HG03558 (cell line): ENCODE results near the gene FAAP24.
"Not testable (repeated sequence)": the region's sequence is repeated elsewhere in the genome, so short reads cannot be mapped to it uniquely, and the experiment has no call there.

Experiments used
- ATAC-seq: cut with Tn5 transposase; IDR thresholded peaks from one replicate; pipeline ENCODE4 v1.9.1; 2021; ENCODE audit warnings: moderate number of reproducible peaks; ENCODE audit not compliant: unreplicated experiment; ENCODE audit errors: extremely low read depth

FAAP24 gene

DNA sequence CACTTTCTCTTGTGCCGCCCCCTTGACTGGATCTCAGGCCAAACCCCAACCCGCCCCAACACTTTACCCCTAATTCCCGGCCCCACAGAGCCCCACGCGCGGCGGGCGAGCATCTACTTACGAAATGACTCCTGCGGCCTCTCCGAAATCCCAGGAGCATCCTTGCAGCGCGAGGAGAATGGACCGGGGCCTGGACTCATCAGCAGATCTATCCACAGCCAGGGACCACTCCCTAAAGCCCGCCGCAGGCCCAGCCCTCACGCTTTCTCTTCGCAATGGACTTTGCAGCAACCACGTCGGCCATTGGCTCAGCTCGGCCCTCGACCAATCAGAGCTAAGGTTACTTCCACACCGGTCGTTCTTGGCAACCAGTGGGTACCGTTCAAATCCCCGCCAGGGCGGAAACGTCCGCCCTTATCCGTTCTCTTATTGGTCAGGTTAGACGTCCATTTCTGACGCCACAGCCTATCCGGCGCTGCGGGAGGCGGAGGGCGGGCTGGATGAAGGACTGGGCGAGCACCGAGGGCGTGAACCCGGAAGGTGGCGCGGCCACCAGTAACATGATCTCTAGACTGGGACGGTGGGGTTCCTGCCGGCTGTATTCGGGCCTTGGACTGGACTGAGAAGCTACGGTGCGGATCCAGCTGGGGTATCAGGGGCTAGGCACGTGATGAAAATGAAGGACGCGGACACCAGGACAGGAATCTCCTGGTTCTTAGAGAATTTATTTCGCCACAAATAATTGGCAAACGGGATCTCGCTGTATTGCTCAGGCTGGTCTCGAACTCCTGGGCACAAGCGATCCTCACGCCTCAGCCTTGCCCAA lies at the start of gene FAAP24, which contains the start of gene CEP89:
Gene FAAP24, plus strand, starts transcription at position 528 of the 826 bp plus-strand sequence. CDS start 955 bp downstream, outside the sequence.
Gene CEP89, minus strand, starts transcription at position 244 of the 826 bp plus-strand sequence. Its CDS starts 84 bp downstream, at position 160.
- peak; percentile 97 for ATAC-seq

GRCh38 chr19:32924200-32924599 lies 47.8 kb upstream of the FAAP24 start:
- no peak for ATAC-seq

DNA sequence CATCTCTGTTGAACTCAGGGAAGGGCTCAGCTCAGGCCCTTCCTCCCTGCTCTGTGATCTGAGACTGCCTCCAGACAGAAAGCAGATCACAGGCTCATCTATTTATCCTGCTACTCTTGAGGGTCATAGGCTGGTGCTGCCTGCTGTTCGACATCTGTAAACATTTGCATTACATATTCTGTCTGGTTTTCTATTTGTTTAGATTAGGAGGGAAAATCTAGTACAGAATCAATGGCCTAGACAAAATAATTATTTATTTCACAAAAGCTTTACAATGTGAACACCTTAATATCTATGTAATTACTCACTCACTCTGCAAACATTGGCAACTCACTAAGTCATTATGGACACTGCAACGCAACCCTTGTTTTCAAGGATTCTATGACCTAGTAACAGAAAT lies 43.2 kb upstream of the FAAP24 start:
- ATAC-seq: no peak

DNA sequence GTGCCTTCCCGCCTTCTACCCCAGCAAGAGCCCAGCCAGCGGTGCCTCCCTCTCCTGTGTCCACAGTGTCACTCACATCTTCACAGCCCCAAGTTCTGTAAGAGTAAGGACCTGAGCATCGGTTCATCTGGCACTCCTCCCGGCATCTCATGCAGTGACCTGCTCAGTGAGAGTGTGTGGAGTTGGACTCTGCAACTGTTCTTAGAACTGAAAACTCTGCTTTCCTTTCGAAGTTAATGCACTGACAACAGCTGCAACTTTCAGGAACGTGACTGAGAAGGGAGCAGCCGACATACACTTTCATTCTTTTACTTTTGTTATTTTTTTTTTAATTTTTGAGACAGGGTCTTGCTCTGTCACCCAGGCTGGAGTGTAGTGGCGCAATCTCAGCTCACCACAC lies 41.5 kb upstream of the FAAP24 start:
- no peak for ATAC-seq

DNA sequence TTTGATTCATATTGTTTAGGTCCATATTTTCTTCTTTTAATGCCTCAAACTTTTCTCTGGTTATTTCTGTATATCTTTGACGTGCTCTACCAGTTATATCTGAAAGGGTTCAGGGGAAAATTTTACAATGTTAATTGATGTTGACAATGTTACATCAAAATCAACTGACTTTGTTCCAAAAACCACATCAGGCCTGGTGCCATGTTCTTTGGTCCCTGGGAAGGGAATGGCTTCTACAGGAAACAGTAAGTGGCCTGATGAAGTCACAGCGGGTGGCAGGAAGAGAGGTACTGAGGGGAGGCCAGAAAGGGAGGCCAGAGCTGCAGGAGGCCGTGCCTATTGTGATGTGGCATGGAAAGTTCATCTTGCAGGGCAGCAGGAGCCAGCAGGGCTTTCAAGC lies 38.5 kb upstream of the FAAP24 start:
- ATAC-seq: no peak

GRCh38 chr19:32935629-32936028 lies 36.4 kb upstream of the FAAP24 start:
- ATAC-seq: no peak

GRCh38 chr19:32936065-32936464 lies 36.0 kb upstream of the FAAP24 start:
- ATAC-seq: no peak

- not testable (repeated sequence) for ATAC-seq
Measured at GRCh38 chr19:32941273-32941672, 30.8 kb upstream of the FAAP24 start.

DNA sequence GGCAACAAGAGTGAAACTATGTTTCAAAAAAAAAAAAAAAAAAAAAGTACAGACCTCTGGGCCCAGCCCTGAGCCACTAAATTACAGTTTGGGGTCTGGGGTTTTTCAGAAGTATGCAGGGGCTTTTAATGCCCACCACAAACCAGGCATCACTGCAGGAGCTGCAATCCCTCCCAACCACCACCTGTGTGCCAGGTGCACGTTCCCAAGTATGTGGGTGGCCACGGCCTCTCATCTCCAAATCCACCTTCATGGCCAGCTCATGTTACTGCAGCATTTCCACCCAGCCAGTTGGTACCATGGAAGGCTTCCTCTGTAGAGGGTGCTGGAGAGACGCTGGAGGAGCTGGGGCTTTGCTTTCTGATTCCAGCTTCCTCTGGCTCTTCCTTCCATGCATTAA lies 26.8 kb upstream of the FAAP24 start:
- no peak for ATAC-seq

DNA sequence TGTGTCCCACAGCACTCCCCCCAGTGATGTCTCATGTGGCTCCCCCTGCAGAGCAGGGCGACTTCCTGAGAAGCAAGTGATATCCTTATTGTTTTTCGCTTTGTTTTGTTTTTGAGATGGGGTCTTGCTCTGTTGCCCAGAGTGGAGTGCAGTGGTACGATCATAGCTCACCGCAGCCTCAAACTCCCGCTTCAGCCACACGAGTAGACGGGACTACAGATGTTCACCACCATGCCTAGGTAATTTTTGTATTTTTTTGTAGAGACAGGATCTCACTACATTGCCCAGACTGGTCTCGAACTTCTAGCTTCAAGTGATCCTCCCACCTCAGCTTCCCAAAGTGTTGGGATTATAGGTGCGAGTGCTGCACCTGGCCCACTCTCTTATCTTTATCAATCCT lies 5.3 kb upstream of the FAAP24 start:
- no peak for ATAC-seq

DNA sequence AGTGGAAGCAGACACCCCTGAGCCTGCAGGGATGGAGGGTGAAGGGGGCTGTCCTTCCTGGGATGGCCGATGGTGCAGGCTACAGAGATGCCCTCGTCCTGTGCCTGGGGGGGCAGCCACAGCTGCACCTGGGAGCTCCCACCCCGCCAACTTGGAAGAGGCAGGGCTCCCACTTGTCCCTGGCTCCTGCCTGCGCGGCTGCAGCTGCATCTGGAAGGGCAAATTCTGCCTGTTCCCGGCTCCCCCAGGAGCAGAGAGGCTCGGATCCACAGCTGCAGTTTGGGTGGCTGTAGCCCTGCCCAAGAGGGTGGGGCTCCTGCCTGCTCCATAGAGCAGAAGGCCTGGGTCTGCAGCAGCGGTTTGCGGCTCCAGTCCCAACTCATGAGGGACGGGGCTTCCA lies 2.5 kb upstream of the FAAP24 start:
- ATAC-seq: no peak

- ATAC-seq: no peak
Measured at GRCh38 chr19:32971012-32971595, 938 bp upstream of the FAAP24 start.

DNA sequence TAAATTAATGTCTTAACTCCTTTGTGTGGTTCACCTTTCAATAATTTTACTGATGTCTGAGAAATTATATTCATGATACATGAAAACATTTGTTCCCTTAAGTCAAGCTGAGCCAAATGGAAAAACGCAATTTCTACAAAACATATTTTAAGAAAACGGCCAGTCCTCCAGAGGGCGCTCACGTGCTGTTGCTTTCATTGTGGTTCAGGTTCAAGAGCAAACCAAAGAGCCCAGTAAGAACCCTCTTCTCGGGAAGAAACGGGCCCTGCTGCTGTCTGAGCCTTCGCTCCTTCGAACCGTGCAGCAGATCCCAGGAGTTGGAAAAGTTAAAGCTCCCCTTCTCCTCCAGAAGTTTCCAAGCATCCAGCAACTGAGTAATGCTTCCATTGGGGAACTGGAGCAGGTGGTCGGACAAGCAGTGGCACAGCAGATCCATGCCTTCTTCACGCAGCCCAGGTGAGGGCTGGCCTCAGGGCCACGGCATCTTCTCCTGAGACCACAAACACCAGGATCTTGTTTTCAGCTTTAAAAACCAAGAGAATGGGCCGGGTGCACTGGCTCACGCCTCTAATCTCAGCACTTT lies 4.3 kb downstream of the FAAP24 start:
- no peak for ATAC-seq

GRCh38 chr19:32977280-32977679 lies 5.2 kb downstream of the FAAP24 start:
- no peak for ATAC-seq

- ATAC-seq: not testable (repeated sequence)
Measured at GRCh38 chr19:32977813-32978212, 5.8 kb downstream of the FAAP24 start.

- not testable (repeated sequence) for ATAC-seq
Measured at GRCh38 chr19:32979807-32980206, 7.8 kb downstream of the FAAP24 start.

- not testable (repeated sequence) for ATAC-seq
Measured at GRCh38 chr19:32982488-32982887, 10.4 kb downstream of the FAAP24 start.

GRCh38 chr19:32988254-32988653 lies 16.2 kb downstream of the FAAP24 start:
- ATAC-seq: not testable (repeated sequence)

DNA sequence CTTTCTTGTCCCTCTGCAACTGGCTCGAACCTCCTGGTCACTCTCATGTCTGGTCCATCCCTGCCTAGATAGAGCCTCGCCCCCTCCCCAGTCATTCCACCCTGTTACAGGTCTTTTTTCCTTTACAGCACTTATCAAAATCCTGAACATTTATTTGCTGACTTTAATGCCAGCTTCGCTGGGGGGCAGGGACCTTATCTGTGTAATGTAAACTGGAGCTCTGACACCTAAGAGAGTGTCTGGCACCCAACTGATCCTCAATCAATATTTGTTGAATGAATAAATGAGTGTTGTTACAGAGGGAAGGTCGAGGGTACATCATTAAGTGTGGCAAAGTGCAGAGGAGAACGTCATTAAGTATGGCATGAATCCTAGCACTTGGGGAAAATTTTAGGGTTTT lies 16.7 kb downstream of the FAAP24 start:
- ATAC-seq: no peak

DNA sequence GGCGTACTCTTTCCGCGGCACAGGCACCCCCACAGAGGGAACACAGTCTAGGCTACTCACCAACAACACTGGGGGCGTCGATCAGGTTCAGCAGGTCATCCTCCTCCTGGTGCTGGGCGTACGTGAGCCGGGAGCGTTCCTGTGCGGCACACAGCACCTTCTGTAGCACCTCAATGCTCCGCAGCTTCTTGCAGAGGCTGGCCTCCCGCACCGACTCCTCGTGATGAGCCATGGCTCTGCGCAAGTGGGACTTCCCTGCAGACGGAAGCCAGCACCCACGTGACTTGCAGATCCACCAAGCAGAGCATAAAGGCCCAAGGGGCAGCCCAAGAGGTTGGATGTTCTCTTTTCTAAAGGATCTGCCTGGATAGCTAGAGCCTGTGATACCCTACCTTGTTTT lies 23.9 kb downstream of the FAAP24 start:
- ATAC-seq: not testable (repeated sequence)

DNA sequence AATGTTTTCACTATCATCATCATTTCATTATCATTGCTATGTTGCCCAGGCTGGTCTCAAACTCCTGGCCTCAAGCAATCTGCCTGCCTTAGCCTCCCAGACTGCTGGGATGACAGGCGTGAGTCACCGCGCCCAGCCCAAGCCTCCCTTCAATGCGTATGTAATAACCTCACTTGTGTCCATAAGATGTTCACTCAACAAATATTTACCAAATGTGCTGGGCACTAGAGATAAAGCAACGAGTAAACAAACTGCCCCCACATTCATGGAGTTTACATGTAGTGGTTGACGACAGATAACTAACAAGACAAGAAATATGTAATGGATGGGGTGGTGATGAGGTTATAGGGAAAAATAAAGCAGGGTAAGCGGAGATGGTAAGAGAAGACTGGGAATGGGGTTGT lies 25.0 kb downstream of the FAAP24 start:
- ATAC-seq: not testable (repeated sequence)
